ENCODE measurements around the gene PDS5B.
"Not testable (repeated sequence)": the region's sequence is repeated elsewhere in the genome, so short reads cannot be mapped to it uniquely, and the experiment has no call there.

PDS5B gene

GRCh38 chr13:32586080-32586900, at the start of gene PDS5B:
TSS of gene PDS5B (plus strand) at chr13:32586452. CDS start at chr13:32648773, 62,321 bp downstream.
- peak; percentile 82 for DNase-seq

- no peak for DNase-seq
These were observed 48.6 kb upstream of the PDS5B start for GRCh38 chr13:32537580-32538142.

GRCh38 chr13:32538143-32538620, 48.1 kb upstream of the PDS5B start:
- no peak for DNase-seq

- DNase-seq, result peak; percentile 82
These were observed 47.5 kb upstream of the PDS5B start, which contains the start of gene N4BP2L2 for GRCh38 chr13:32538621-32539246. TSS of gene N4BP2L2 (minus strand) at chr13:32538795. CDS start at chr13:32537027, 1,768 bp downstream.

- DNase-seq, result no peak
These were observed 44.0 kb upstream of the PDS5B start for GRCh38 chr13:32542221-32542620.

- no peak for DNase-seq
These were observed 41.2 kb upstream of the PDS5B start for GRCh38 chr13:32545083-32545482.

- no peak for DNase-seq
These were observed 37.4 kb upstream of the PDS5B start for GRCh38 chr13:32548837-32549236.

- DNase-seq, result no peak
These were observed 36.5 kb upstream of the PDS5B start for GRCh38 chr13:32549788-32550187.

- no peak for DNase-seq
These were observed 32.5 kb upstream of the PDS5B start for GRCh38 chr13:32553720-32554119.

- DNase-seq, result no peak
These were observed 30.6 kb upstream of the PDS5B start for GRCh38 chr13:32555613-32556012.

- not testable (repeated sequence) for DNase-seq
These were observed 25.4 kb upstream of the PDS5B start for GRCh38 chr13:32560842-32561241.

- DNase-seq, result not testable (repeated sequence)
These were observed 10.6 kb upstream of the PDS5B start for GRCh38 chr13:32575687-32576086.

- DNase-seq, result no peak
These were observed 9.2 kb upstream of the PDS5B start for GRCh38 chr13:32577032-32577431.

GRCh38 chr13:32581177-32581786, 5.0 kb upstream of the PDS5B start:
- no peak for DNase-seq

- no peak for DNase-seq
These were observed 4.0 kb upstream of the PDS5B start for GRCh38 chr13:32582281-32582680.

GRCh38 chr13:32582991-32583390, 3.3 kb upstream of the PDS5B start:
- no peak for DNase-seq

GRCh38 chr13:32585550-32586079, 637 bp upstream of the PDS5B start:
- DNase-seq, result no peak

GRCh38 chr13:32587011-32587810, 959 bp downstream of the PDS5B start:
- DNase-seq, result no peak

GRCh38 chr13:32587811-32588170, 1.5 kb downstream of the PDS5B start:
- no peak for DNase-seq

- DNase-seq, result no peak
These were observed 2.5 kb downstream of the PDS5B start for GRCh38 chr13:32588736-32589135.

GRCh38 chr13:32589471-32589870, 3.2 kb downstream of the PDS5B start:
- no peak for DNase-seq

- DNase-seq, result no peak
These were observed 4.0 kb downstream of the PDS5B start for GRCh38 chr13:32590266-32590665.
